ENCODE measurements around the gene EGR1. TPM values are rescaled to one million over a fixed set of nuclear protein-coding genes. Genes with fewer than 3 reads are reported as not detected.

EGR1 gene
- total RNA-seq, 2 experiments from 2014 or later: 5.7 to 6.2 TPM

- DNase-seq (peak in 1 of 14 experiments; percentile 12), ATAC-seq (ENCODE audit: poor library complexity) (no peak)
- Histone ChIP-seq H3K27me3 (ENCODE audit: control insufficient read depth in 1 of 2, insufficient read depth in 2 of 2, low read length in 2 of 2) (no peaks in the 10 kb centered on the region), H3K27ac (ENCODE audit: low read depth in 1 of 2, low read length in 2 of 2) (no peak overlapping the region), H3K4me1 (ENCODE audit: insufficient read depth, low read length) (peaks cover 32% of the 10 kb centered on the region), H3K9me3 (ENCODE audit: control insufficient read depth in 1 of 2, insufficient read depth in 1 of 2, low read length in 2 of 2) (no peaks in the 10 kb centered on the region), H3K4me3 (ENCODE audit: low read length) (no peak overlapping the region), H3K36me3 (ENCODE audit: insufficient read depth, low read length) (no peaks in the 10 kb centered on the region)
- no peak for TF ChIP-seq CTCF (IDR thresholded peaks at IDR 0.05)
- no peaks in the 10 kb centered on the region for H3K27me3 Mint-ChIP-seq
- H3K36me3 Mint-ChIP-seq (ENCODE audit: low read depth): no peaks in the 10 kb centered on the region
- POLR2A ChIA-PET: no interaction called here
- peaks cover 39% of the 10 kb centered on the region for H3K4me1 Mint-ChIP-seq (ENCODE audit: low read depth)
- intact Hi-C loops (cut with DNase I, micrococcal nuclease): no loop called here
- H3K4me3 Mint-ChIP-seq: peak overlapping the region; percentile 8
- H3K9me3 Mint-ChIP-seq: no peaks in the 10 kb centered on the region
- CTCF ChIA-PET: interaction anchor here (1.2 kb wide), 1 partner anchor 8 kb away, joined by 7 read pairs; no protein-coding TSS in a partner anchor
- H3K27ac Mint-ChIP-seq: peak overlapping the region; percentile 91
Measured at GRCh38 chr5:138458384-138458783, 6.9 kb upstream of the EGR1 start.

GRCh38 chr5:138458856-138459255, 6.4 kb upstream of the EGR1 start:
- H3K27ac ChIP-seq (ENCODE audit: low read depth in 1 of 2, low read length in 2 of 2): peak overlapping the region in 1 of 2 donors; percentile 61
- H3K9me3 ChIP-seq (ENCODE audit: control insufficient read depth in 1 of 2, insufficient read depth in 1 of 2, low read length in 2 of 2): no peaks in the 10 kb centered on the region
- H3K27ac Mint-ChIP-seq: peak overlapping the region; percentile 91
- ChIA-PET POLR2A (no interaction called here), CTCF (interaction anchor here (1.1 to 1.2 kb wide), 2 partner anchors 9 to 107 kb away, joined by 3 to 7 read pairs; no protein-coding TSS in a partner anchor)
- ATAC-seq (ENCODE audit: poor library complexity) (no peak), DNase-seq (no peak)
- no peaks in the 10 kb centered on the region for H3K27me3 Mint-ChIP-seq
- intact Hi-C loops (cut with DNase I, micrococcal nuclease): no loop called here
- peaks cover 39% of the 10 kb centered on the region for H3K4me1 Mint-ChIP-seq (ENCODE audit: low read depth)
- no peaks in the 10 kb centered on the region for H3K36me3 Mint-ChIP-seq (ENCODE audit: low read depth)
- H3K4me3 Mint-ChIP-seq: peak overlapping the region; percentile 59
- H3K4me1 ChIP-seq (ENCODE audit: insufficient read depth, low read length): peaks cover 37% of the 10 kb centered on the region
- H3K27me3 ChIP-seq (ENCODE audit: control insufficient read depth in 1 of 2, insufficient read depth in 2 of 2, low read length in 2 of 2): no peaks in the 10 kb centered on the region
- no peak overlapping the region for H3K4me3 ChIP-seq (ENCODE audit: low read length)
- no peak for TF ChIP-seq CTCF (IDR thresholded peaks at IDR 0.05)
- H3K36me3 ChIP-seq (ENCODE audit: insufficient read depth, low read length): no peaks in the 10 kb centered on the region
- H3K9me3 Mint-ChIP-seq: no peaks in the 10 kb centered on the region

GRCh38 chr5:138459311-138459933, 5.9 kb upstream of the EGR1 start:
- DNase-seq (peak; percentile 51 to 90 (median 70)), ATAC-seq (ENCODE audit: poor library complexity) (peak; percentile 57)
- Mint-ChIP-seq H3K27me3 (no peaks in the 10 kb centered on the region), H3K27ac (peak overlapping the region; percentile 91), H3K4me3 (peak overlapping the region; percentile 59), H3K36me3 (ENCODE audit: low read depth) (no peaks in the 10 kb centered on the region), H3K4me1 (ENCODE audit: low read depth) (peaks cover 39% of the 10 kb centered on the region), H3K9me3 (no peaks in the 10 kb centered on the region)
- intact Hi-C loops (cut with DNase I, micrococcal nuclease): no loop called here
- no peaks in the 10 kb centered on the region for H3K9me3 ChIP-seq (ENCODE audit: control insufficient read depth in 1 of 2, insufficient read depth in 1 of 2, low read length in 2 of 2)
- H3K36me3 ChIP-seq (ENCODE audit: insufficient read depth, low read length): no peaks in the 10 kb centered on the region
- no peak for TF ChIP-seq CTCF (IDR thresholded peaks at IDR 0.05)
- CTCF ChIA-PET: interaction anchor here (0.8 to 1.2 kb wide), 3 partner anchors 9 to 107 kb away, joined by 3 to 7 read pairs (median 5); no protein-coding TSS in a partner anchor
- no peak overlapping the region for H3K4me3 ChIP-seq (ENCODE audit: low read length)
- peak overlapping the region; percentile 17 to 61 for H3K27ac ChIP-seq (ENCODE audit: low read depth in 1 of 2, low read length in 2 of 2)
- POLR2A ChIA-PET: no interaction called here
- no peaks in the 10 kb centered on the region for H3K27me3 ChIP-seq (ENCODE audit: control insufficient read depth in 1 of 2, insufficient read depth in 2 of 2, low read length in 2 of 2)
- H3K4me1 ChIP-seq (ENCODE audit: insufficient read depth, low read length): peaks cover 42% of the 10 kb centered on the region

Measured in CD4-positive, alpha-beta T cell (primary cell).